Measurements from ENCODE around the gene GOLGA6L7.

DNA sequence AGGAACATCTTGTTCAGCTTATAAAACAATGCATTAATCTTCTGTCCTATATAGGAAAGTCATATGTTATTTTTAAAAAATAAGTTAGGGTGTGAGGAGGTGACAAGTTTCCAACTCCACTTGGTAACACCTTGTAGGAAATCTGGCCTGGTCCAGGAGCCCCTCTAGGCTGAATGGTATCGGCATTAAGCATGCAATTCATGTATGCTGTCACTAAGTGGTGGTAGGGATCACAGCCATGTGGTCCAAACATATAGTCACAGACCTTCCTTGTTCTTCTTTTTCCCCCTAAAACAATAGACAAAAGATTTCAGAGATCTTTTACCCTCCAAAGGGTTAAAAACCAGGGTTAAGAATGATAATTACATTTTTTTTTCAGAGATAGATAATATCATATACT lies 33.2 kb upstream of the GOLGA6L7 start:
- TF ChIP-seq EZH2 (IDR thresholded peaks at IDR 0.05; ENCODE audit: insufficient read depth, poor library complexity, severe bottlenecking): no peak
- TF ChIP-seq EZH2phosphoT487 (IDR thresholded peaks at IDR 0.05; ENCODE audit: insufficient read depth, low read depth): no peak

Measured in GM23248 (cell line).